ENCODE results near the gene CELA2B.

Gene CELA2B

GRCh38 chr1:15538771-15539170, 62.9 kb downstream of the CELA2B start:
- ATAC-seq: no peak
- TF ChIP-seq GLIS3 (CRISPR knock-in tag; IDR thresholded peaks at IDR 0.05): no peak
- TF ChIP-seq ARNTL (CRISPR knock-in tag; IDR thresholded peaks at IDR 0.05; ENCODE audit: borderline replicate concordance, low read depth): no peak
- TF ChIP-seq ZNF8 (CRISPR knock-in tag; IDR thresholded peaks at IDR 0.05): no peak
- no peak for TF ChIP-seq OSR1 (CRISPR knock-in tag; IDR thresholded peaks at IDR 0.05)
- TF ChIP-seq ISL1 (CRISPR knock-in tag; IDR thresholded peaks at IDR 0.05): no peak
- no peak for TF ChIP-seq ZNF565 (CRISPR knock-in tag; conservative IDR thresholded peaks at IDR 0.05; ENCODE audit: low read depth)
- TF ChIP-seq SNAI2 (CRISPR knock-in tag; IDR thresholded peaks at IDR 0.05): no peak
- TF ChIP-seq TCF4 (CRISPR knock-in tag; IDR thresholded peaks at IDR 0.05; ENCODE audit: borderline replicate concordance): no peak
- no peak for TF ChIP-seq ZFP30 (CRISPR knock-in tag; IDR thresholded peaks at IDR 0.05)
- TF ChIP-seq POU6F1 (CRISPR knock-in tag; IDR thresholded peaks at IDR 0.05; ENCODE audit: borderline replicate concordance, low read depth): no peak
- no peak for TF ChIP-seq ZFP3 (CRISPR knock-in tag; IDR thresholded peaks at IDR 0.05)
- TF ChIP-seq, protein P1, sequence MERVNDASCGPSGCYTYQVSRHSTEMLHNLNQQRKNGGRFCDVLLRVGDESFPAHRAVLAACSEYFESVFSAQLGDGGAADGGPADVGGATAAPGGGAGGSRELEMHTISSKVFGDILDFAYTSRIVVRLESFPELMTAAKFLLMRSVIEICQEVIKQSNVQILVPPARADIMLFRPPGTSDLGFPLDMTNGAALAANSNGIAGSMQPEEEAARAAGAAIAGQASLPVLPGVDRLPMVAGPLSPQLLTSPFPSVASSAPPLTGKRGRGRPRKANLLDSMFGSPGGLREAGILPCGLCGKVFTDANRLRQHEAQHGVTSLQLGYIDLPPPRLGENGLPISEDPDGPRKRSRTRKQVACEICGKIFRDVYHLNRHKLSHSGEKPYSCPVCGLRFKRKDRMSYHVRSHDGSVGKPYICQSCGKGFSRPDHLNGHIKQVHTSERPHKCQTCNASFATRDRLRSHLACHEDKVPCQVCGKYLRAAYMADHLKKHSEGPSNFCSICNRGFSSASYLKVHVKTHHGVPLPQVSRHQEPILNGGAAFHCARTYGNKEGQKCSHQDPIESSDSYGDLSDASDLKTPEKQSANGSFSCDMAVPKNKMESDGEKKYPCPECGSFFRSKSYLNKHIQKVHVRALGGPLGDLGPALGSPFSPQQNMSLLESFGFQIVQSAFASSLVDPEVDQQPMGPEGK (CRISPR knock-in tag; IDR thresholded peaks at IDR 0.05; ENCODE audit: borderline replicate concordance): no peak
- no peak for TF ChIP-seq CSRNP3 (CRISPR knock-in tag; IDR thresholded peaks at IDR 0.05)
- TF ChIP-seq, protein P2, sequence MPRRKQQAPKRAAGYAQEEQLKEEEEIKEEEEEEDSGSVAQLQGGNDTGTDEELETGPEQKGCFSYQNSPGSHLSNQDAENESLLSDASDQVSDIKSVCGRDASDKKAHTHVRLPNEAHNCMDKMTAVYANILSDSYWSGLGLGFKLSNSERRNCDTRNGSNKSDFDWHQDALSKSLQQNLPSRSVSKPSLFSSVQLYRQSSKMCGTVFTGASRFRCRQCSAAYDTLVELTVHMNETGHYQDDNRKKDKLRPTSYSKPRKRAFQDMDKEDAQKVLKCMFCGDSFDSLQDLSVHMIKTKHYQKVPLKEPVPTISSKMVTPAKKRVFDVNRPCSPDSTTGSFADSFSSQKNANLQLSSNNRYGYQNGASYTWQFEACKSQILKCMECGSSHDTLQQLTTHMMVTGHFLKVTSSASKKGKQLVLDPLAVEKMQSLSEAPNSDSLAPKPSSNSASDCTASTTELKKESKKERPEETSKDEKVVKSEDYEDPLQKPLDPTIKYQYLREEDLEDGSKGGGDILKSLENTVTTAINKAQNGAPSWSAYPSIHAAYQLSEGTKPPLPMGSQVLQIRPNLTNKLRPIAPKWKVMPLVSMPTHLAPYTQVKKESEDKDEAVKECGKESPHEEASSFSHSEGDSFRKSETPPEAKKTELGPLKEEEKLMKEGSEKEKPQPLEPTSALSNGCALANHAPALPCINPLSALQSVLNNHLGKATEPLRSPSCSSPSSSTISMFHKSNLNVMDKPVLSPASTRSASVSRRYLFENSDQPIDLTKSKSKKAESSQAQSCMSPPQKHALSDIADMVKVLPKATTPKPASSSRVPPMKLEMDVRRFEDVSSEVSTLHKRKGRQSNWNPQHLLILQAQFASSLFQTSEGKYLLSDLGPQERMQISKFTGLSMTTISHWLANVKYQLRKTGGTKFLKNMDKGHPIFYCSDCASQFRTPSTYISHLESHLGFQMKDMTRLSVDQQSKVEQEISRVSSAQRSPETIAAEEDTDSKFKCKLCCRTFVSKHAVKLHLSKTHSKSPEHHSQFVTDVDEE (CRISPR knock-in tag; IDR thresholded peaks at IDR 0.05): no peak
- no peak for TF ChIP-seq BACH2 (CRISPR knock-in tag; IDR thresholded peaks at IDR 0.05; ENCODE audit: borderline replicate concordance)
- TF ChIP-seq ZNF70 (CRISPR knock-in tag; IDR thresholded peaks at IDR 0.05): no peak
- no peak for TF ChIP-seq CSDC2 (CRISPR knock-in tag; IDR thresholded peaks at IDR 0.05)

DNA sequence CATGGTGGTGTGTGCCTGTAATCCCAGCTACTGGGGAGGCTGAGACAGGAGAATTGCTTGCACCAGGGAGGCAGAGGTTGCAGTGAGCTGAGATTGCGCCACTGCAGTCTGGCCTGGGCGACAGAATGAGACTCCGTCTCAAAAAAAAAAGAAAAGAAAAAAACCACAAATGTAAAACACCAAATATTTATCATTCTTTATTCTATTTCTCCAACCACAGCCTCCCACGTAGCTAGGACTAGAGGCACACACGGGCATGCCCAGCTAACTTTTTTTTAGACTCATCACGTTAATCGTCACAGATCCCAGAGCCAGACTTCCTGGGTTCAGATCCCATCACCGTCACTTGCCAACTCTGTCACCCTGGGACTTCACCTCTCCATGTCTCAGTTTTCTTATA, 64.3 kb downstream of the CELA2B start:
- ATAC-seq: no peak
- TF ChIP-seq CSDC2 (CRISPR knock-in tag; IDR thresholded peaks at IDR 0.05) (no peak), CREB5 (CRISPR knock-in tag; IDR thresholded peaks at IDR 0.05; ENCODE audit: low read depth) (no peak), GLIS3 (CRISPR knock-in tag; IDR thresholded peaks at IDR 0.05) (no peak), TCF4 (CRISPR knock-in tag; IDR thresholded peaks at IDR 0.05; ENCODE audit: borderline replicate concordance) (no peak), BACH2 (CRISPR knock-in tag; IDR thresholded peaks at IDR 0.05; ENCODE audit: borderline replicate concordance) (no peak), ZFP30 (CRISPR knock-in tag; IDR thresholded peaks at IDR 0.05) (no peak), ISL1 (CRISPR knock-in tag; IDR thresholded peaks at IDR 0.05) (no peak)
